Measurements from ENCODE around the gene SMNDC1.

GRCh38 chr10:110349831-110350230 is 45.1 kb upstream of the SMNDC1 start:
- TF ChIP-seq CTCF (IDR thresholded peaks at IDR 0.05; ENCODE audit: insufficient read depth, low read length, poor library complexity, severe bottlenecking) (no peak), EZH2phosphoT487 (conservative IDR thresholded peaks at IDR 0.05; ENCODE audit: low read length) (no peak)
